Neural cell (in vitro differentiated cells): ENCODE results near the gene SHISA5. TPM values are rescaled to one million over a fixed set of nuclear protein-coding genes. Genes with fewer than 3 reads are reported as not detected.
"Not testable (repeated sequence)": the region's sequence is repeated elsewhere in the genome, so short reads cannot be mapped to it uniquely, and the experiment has no call there.

Source experiments
- H2AFZ ChIP-seq: fragments of 200-600, 300-800 bp; sonication (generic), shearing (Covaris generic); 2 replicates; pipeline ENCODE4 v1.6.0; 2014; ENCODE audit warnings: low read depth, mild to moderate bottlenecking, antibody characterized with exemption, low read length, moderate library complexity
- H3F3A ChIP-seq: fragments of 200-600 bp; shearing (Covaris generic); 2 replicates; pipeline ENCODE4 v1.6.1; 2016; ENCODE audit warnings: mild to moderate bottlenecking, moderate library complexity, mixed read lengths, antibody characterized with exemption, low read length; ENCODE audit not compliant: insufficient read depth, poor library complexity, severe bottlenecking
- H3K27ac ChIP-seq: fragments of 200-600, 300-800 bp; sonication (generic), shearing (Covaris generic); 2 replicates; pipeline ENCODE4 v1.5.1; 2014; ENCODE audit warnings: mild to moderate bottlenecking, low read length, moderate library complexity
- H3K27me3 ChIP-seq: fragments of 300-800, 200-600 bp; sonication (generic), shearing (Covaris generic); 2 replicates; pipeline ENCODE4 v1.6.0; 2014; ENCODE audit warnings: mild to moderate bottlenecking, low read depth, low read length, moderate library complexity; ENCODE audit not compliant: insufficient read depth
- H3K36me3 ChIP-seq: fragments of 300-800, 200-600 bp; sonication (generic), shearing (Covaris generic); 2 replicates; pipeline ENCODE4 v1.5.1; 2014; ENCODE audit warnings: mild to moderate bottlenecking, antibody characterized with exemption, low read length, moderate library complexity; ENCODE audit not compliant: insufficient read depth
- H3K4me2 ChIP-seq: fragments of 300-800, 200-600 bp; sonication (generic), shearing (Covaris generic); 2 replicates; pipeline ENCODE4 v1.6.0; 2014; ENCODE audit warnings: mild to moderate bottlenecking, low read length
- H3K4me3 ChIP-seq: fragments of 300-800, 200-600 bp; sonication (generic), shearing (Covaris generic); 2 replicates; pipeline ENCODE4 v1.5.1; 2014; ENCODE audit warnings: mild to moderate bottlenecking, low read length, moderate library complexity
- H3K79me2 ChIP-seq: fragments of 200-600 bp; shearing (Covaris generic); replicated peaks from 2 replicates; pipeline ENCODE4 v1.6.0; 2014; ENCODE audit warnings: mild to moderate bottlenecking, low read length, moderate library complexity; ENCODE audit not compliant: insufficient read depth
- H3K9ac ChIP-seq: fragments of 300-800, 200-600 bp; sonication (generic), shearing (Covaris generic); 2 replicates; pipeline ENCODE4 v1.6.1; 2016; ENCODE audit warnings: mild to moderate bottlenecking, low read length, mixed read lengths
- H3K9me2 ChIP-seq: fragments of 200-600 bp; shearing (Covaris generic); 2 replicates; pipeline ENCODE4 v1.6.1; 2016; ENCODE audit warnings: mild to moderate bottlenecking, low read length, mixed read lengths; ENCODE audit not compliant: insufficient read depth
- H3K9me3 ChIP-seq: fragments of 200-600, 300-800 bp; sonication (generic), shearing (Covaris generic); 2 replicates; pipeline ENCODE4 v1.6.1; 2016; ENCODE audit warnings: mild to moderate bottlenecking, mixed run types, low read length, moderate library complexity, mixed read lengths
- H4K20me1 ChIP-seq: fragments of 200-600 bp; shearing (Covaris generic); 2 replicates; pipeline ENCODE4 v1.6.1; 2016; ENCODE audit warnings: mild to moderate bottlenecking, mixed run types; ENCODE audit not compliant: insufficient read depth
- EP300 ChIP-seq: fragments of 450-650 bp; conservative IDR thresholded peaks from 2 replicates; pipeline ENCODE4 v1.6.1; 2014; ENCODE audit warnings: antibody characterized with exemption, mild to moderate bottlenecking, moderate library complexity; ENCODE audit not compliant: poor library complexity, severe bottlenecking
- EZH2 ChIP-seq: fragments of 200-600, 300-800 bp; shearing (Covaris generic), sonication (generic); IDR thresholded peaks from 2 replicates; pipeline ENCODE4 v1.6.1; 2014; ENCODE audit warnings: antibody characterized with exemption, low read length, borderline replicate concordance, mild to moderate bottlenecking; ENCODE audit not compliant: insufficient read depth, poor library complexity, severe bottlenecking
- MXI1 ChIP-seq: fragments of 450-650 bp; conservative IDR thresholded peaks from 2 replicates; pipeline ENCODE4 v1.6.1; 2014; ENCODE audit warnings: antibody characterized with exemption, mild to moderate bottlenecking; ENCODE audit not compliant: poor library complexity, severe bottlenecking
- POLR2AphosphoS5 ChIP-seq: IDR thresholded peaks from 2 replicates; pipeline ENCODE4 v1.6.1; 2012
- RAD21 ChIP-seq: fragments of 450-650 bp; conservative IDR thresholded peaks from 2 replicates; pipeline ENCODE4 v1.6.1; 2014; ENCODE audit warnings: antibody characterized with exemption, mild to moderate bottlenecking, moderate library complexity
- SMC3 ChIP-seq: fragments of 450-650 bp; conservative IDR thresholded peaks from 2 replicates; pipeline ENCODE4 v1.6.1; 2014; ENCODE audit warnings: antibody characterized with exemption, mild to moderate bottlenecking, moderate library complexity; ENCODE audit not compliant: poor library complexity
- TAF1 ChIP-seq: IDR thresholded peaks from 2 replicates; pipeline ENCODE4 v1.6.1; 2012; ENCODE audit warnings: low read depth
- polyA plus RNA-seq: library from polyadenylated mRNA; depleted of rRNA; stranded (reverse); fragments of >200 nt; gene quantifications from 2 replicates; pipeline ENCODE4 v1.2.3, GENCODE V29; 2014
- TF ChIP-seq, protein P1 (sequence below): IDR thresholded peaks from 2 replicates; pipeline ENCODE4 v1.6.1; 2012; ENCODE audit warnings: borderline replicate concordance
- TF ChIP-seq, protein P2 (sequence below): fragments of 450-650 bp; IDR thresholded peaks from 2 replicates; pipeline ENCODE4 v1.5.1; 2014; ENCODE audit warnings: antibody characterized with exemption, mild to moderate bottlenecking, moderate library complexity; ENCODE audit not compliant: poor library complexity, severe bottlenecking

The SHISA5 gene
- polyA plus RNA-seq, 1 donor from 2014 or later: 121 TPM

DNA sequence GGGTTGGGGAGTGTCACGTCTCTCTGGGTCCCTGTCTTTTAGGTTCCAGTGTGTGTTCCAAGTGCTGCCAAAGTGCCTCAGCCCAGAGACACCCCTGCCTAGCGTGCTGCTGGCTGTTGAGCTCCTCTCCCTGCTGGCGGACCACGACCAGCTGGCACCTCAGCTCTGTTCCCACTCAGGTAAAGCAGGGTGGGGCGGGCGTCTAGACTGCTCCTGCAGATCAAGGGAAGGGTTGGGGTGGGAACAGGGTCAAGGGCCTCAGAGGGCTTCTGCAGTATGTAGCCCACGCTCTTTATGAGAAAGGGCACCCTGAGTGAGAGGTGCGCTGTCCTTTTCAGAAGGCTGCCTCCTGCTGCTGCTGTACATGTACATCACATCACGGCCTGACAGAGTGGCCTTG, 40.3 kb downstream of the SHISA5 start:
- no peak for TF ChIP-seq TAF1
- no peak for TF ChIP-seq SMC3
- TF ChIP-seq, protein P1, sequence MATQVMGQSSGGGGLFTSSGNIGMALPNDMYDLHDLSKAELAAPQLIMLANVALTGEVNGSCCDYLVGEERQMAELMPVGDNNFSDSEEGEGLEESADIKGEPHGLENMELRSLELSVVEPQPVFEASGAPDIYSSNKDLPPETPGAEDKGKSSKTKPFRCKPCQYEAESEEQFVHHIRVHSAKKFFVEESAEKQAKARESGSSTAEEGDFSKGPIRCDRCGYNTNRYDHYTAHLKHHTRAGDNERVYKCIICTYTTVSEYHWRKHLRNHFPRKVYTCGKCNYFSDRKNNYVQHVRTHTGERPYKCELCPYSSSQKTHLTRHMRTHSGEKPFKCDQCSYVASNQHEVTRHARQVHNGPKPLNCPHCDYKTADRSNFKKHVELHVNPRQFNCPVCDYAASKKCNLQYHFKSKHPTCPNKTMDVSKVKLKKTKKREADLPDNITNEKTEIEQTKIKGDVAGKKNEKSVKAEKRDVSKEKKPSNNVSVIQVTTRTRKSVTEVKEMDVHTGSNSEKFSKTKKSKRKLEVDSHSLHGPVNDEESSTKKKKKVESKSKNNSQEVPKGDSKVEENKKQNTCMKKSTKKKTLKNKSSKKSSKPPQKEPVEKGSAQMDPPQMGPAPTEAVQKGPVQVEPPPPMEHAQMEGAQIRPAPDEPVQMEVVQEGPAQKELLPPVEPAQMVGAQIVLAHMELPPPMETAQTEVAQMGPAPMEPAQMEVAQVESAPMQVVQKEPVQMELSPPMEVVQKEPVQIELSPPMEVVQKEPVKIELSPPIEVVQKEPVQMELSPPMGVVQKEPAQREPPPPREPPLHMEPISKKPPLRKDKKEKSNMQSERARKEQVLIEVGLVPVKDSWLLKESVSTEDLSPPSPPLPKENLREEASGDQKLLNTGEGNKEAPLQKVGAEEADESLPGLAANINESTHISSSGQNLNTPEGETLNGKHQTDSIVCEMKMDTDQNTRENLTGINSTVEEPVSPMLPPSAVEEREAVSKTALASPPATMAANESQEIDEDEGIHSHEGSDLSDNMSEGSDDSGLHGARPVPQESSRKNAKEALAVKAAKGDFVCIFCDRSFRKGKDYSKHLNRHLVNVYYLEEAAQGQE: no peak
- TF ChIP-seq EP300: no peak
- TF ChIP-seq POLR2AphosphoS5: no peak
- TF ChIP-seq MXI1: no peak
- no peak for TF ChIP-seq RAD21
- TF ChIP-seq, protein P2, sequence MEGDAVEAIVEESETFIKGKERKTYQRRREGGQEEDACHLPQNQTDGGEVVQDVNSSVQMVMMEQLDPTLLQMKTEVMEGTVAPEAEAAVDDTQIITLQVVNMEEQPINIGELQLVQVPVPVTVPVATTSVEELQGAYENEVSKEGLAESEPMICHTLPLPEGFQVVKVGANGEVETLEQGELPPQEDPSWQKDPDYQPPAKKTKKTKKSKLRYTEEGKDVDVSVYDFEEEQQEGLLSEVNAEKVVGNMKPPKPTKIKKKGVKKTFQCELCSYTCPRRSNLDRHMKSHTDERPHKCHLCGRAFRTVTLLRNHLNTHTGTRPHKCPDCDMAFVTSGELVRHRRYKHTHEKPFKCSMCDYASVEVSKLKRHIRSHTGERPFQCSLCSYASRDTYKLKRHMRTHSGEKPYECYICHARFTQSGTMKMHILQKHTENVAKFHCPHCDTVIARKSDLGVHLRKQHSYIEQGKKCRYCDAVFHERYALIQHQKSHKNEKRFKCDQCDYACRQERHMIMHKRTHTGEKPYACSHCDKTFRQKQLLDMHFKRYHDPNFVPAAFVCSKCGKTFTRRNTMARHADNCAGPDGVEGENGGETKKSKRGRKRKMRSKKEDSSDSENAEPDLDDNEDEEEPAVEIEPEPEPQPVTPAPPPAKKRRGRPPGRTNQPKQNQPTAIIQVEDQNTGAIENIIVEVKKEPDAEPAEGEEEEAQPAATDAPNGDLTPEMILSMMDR: no peak
- no peak for TF ChIP-seq EZH2
- Histone ChIP-seq H3K9me3 (no peaks in the 10 kb centered on the region), H3K4me2 (no peak overlapping the region), H2AFZ (no peak overlapping the region), H3K79me2 (no peaks in the 10 kb centered on the region), H3K36me3 (peaks cover 11% of the 10 kb centered on the region), H3K9me2 (no peaks in the 10 kb centered on the region), H3K27me3 (no peaks in the 10 kb centered on the region), H3K27ac (no peak overlapping the region), H4K20me1 (no peaks in the 10 kb centered on the region), H3K4me3 (no peak overlapping the region), H3F3A (no peaks in the 10 kb centered on the region), H3K9ac (no peak overlapping the region)

DNA sequence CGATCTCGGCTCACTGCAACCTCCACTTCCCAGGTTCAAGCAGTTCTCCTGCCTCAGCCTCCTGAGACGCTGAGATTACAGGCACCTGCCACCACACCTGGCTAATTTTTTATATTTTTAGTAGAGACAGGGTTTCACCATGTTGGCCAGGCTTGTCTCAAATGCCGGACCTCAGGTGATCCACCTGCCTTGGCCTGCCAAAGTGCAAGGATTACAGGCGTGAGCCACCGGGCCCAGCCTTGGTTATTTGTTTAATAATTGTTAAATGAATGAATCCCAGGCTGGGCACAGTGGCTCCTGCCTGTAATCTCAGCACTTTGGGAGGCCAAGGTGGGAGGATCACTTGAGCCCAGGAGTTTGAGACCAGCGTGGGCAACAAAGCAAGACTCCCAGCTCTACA, 42.2 kb downstream of the SHISA5 start:
- not testable (repeated sequence) for H3K27me3 ChIP-seq, H3F3A ChIP-seq, H3K79me2 ChIP-seq, H2AFZ ChIP-seq, H4K20me1 ChIP-seq, H3K4me3 ChIP-seq, H3K4me2 ChIP-seq, H3K9ac ChIP-seq, H3K9me3 ChIP-seq, H3K9me2 ChIP-seq, H3K27ac ChIP-seq
- H3K36me3 ChIP-seq: peaks cover 14% of the 10 kb centered on the region

DNA sequence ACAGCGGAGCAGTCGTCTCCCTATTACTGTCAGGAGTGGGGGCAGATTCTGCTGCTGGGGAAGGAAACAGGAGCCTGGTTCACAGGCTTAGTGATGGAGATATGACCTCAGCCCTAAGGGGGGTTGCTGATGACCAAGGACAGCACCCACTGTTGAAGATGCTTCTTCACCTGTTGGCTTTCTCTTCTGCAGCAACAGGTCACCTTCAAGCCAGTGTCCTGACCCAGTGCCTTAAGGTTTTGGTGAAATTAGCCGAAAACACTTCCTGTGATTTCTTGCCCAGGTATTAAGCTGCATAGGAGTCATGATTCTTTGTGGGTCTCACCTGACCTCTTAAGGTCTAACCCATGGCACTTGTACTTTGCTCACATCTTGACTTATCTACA, 43.5 kb downstream of the SHISA5 start:
- Histone ChIP-seq H3F3A (no peaks in the 10 kb centered on the region), H4K20me1 (no peaks in the 10 kb centered on the region), H3K27me3 (no peaks in the 10 kb centered on the region), H3K36me3 (peaks cover 14% of the 10 kb centered on the region), H3K79me2 (no peaks in the 10 kb centered on the region), H3K9me3 (no peaks in the 10 kb centered on the region), H3K9ac (no peak overlapping the region), H3K9me2 (no peaks in the 10 kb centered on the region), H3K27ac (no peak overlapping the region), H3K4me3 (no peak overlapping the region), H2AFZ (no peak overlapping the region), H3K4me2 (no peak overlapping the region)
- TF ChIP-seq MXI1: no peak
- TF ChIP-seq, protein P2: no peak
- no peak for TF ChIP-seq RAD21
- no peak for TF ChIP-seq EP300
- TF ChIP-seq, protein P1: no peak
- TF ChIP-seq POLR2AphosphoS5: no peak
- no peak for TF ChIP-seq EZH2
- TF ChIP-seq SMC3: no peak
- TF ChIP-seq TAF1: no peak
